SK-N-SH (cell line): ENCODE results near the gene HP.

Experiments
- JUND ChIP-seq: IDR thresholded peaks from 2 replicates; pipeline ENCODE4 v1.4.0; 2012
- MEF2A ChIP-seq: IDR thresholded peaks from 2 replicates; pipeline ENCODE4 v1.4.0; 2012; ENCODE audit warnings: low read depth, borderline replicate concordance
- RCOR1 ChIP-seq: fragments of 150-350 bp; IDR thresholded peaks from 2 replicates; pipeline ENCODE4 v1.6.1; 2017; ENCODE audit warnings: antibody characterized with exemption, low read length
- YY1 ChIP-seq: IDR thresholded peaks from 2 replicates; pipeline ENCODE4 v1.4.0; 2012; ENCODE audit warnings: low read depth, mild to moderate bottlenecking
- TF ChIP-seq, protein P1 (sequence below): fragments of 200-600 bp; sonication (generic); IDR thresholded peaks from 2 replicates; pipeline ENCODE4 v1.6.1; 2017; ENCODE audit warnings: antibody characterized with exemption, mild to moderate bottlenecking, moderate library complexity

GRCh38 chr16:72068930-72069329, 14.6 kb downstream of the HP start:
- TF ChIP-seq, protein P1, sequence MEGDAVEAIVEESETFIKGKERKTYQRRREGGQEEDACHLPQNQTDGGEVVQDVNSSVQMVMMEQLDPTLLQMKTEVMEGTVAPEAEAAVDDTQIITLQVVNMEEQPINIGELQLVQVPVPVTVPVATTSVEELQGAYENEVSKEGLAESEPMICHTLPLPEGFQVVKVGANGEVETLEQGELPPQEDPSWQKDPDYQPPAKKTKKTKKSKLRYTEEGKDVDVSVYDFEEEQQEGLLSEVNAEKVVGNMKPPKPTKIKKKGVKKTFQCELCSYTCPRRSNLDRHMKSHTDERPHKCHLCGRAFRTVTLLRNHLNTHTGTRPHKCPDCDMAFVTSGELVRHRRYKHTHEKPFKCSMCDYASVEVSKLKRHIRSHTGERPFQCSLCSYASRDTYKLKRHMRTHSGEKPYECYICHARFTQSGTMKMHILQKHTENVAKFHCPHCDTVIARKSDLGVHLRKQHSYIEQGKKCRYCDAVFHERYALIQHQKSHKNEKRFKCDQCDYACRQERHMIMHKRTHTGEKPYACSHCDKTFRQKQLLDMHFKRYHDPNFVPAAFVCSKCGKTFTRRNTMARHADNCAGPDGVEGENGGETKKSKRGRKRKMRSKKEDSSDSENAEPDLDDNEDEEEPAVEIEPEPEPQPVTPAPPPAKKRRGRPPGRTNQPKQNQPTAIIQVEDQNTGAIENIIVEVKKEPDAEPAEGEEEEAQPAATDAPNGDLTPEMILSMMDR, result no peak
- no peak for TF ChIP-seq JUND
- TF ChIP-seq RCOR1, result no peak
- TF ChIP-seq YY1, result no peak
- TF ChIP-seq MEF2A, result no peak
